EH (cell line): ENCODE results near the gene EVC.
"Not testable (repeated sequence)": the region's sequence is repeated elsewhere in the genome, so short reads cannot be mapped to it uniquely, and the experiment has no call there.

Source experiments
- DNase-seq: peaks from one replicate; pipeline ENCODE4 v3.0.0-alpha.2; 2015; ENCODE audit warnings: low read depth

EVC gene

GRCh38 chr4:5843573-5844530, 132.9 kb downstream of the EVC start:
- no peak for DNase-seq

GRCh38 chr4:5845035-5845905, 134.3 kb downstream of the EVC start:
- no peak for DNase-seq

GRCh38 chr4:5851637-5852301, 140.8 kb downstream of the EVC start:
- no peak for DNase-seq

GRCh38 chr4:5852523-5853202, 141.7 kb downstream of the EVC start:
- no peak for DNase-seq

GRCh38 chr4:5854929-5855328, 143.9 kb downstream of the EVC start:
- DNase-seq: no peak

GRCh38 chr4:5856362-5856761, 145.4 kb downstream of the EVC start:
- DNase-seq: not testable (repeated sequence)

- DNase-seq: no peak
These were observed 146.2 kb downstream of the EVC start for GRCh38 chr4:5857199-5857598.

GRCh38 chr4:5858020-5858769, 147.2 kb downstream of the EVC start:
- DNase-seq: no peak

- peak; percentile 82 for DNase-seq
These were observed 152.6 kb downstream of the EVC start for GRCh38 chr4:5863461-5864113.
